MM.1S (cell line): ENCODE measurements around the gene DIPK1B.

Source experiments
- DNase-seq: peaks from one replicate; pipeline ENCODE4 v3.0.0-alpha.2; 2015
- H2AFZ ChIP-seq: fragments of 300-600 bp; sonication (generic); 2 replicates; pipeline ENCODE4 v1.6.0; 2016; ENCODE audit warnings: antibody characterized with exemption, low read length
- H3F3A ChIP-seq: fragments of 300-600 bp; sonication (generic); 2 replicates; pipeline ENCODE4 v1.6.1; 2016; ENCODE audit warnings: mild to moderate bottlenecking, antibody characterized with exemption, low read length, moderate library complexity, mixed read lengths; ENCODE audit not compliant: insufficient read depth
- H3K27ac ChIP-seq: fragments of 300-600 bp; sonication (generic); 2 replicates; pipeline ENCODE4 v1.5.1; 2016; ENCODE audit warnings: mild to moderate bottlenecking, low read length
- H3K27me3 ChIP-seq: fragments of 300-600 bp; sonication (generic); replicated peaks from 2 replicates; pipeline ENCODE4 v1.6.0; 2016; ENCODE audit warnings: low read length; ENCODE audit not compliant: insufficient read depth
- H3K36me3 ChIP-seq: fragments of 300-600 bp; sonication (generic); replicated peaks from 2 replicates; pipeline ENCODE4 v1.6.1; 2016; ENCODE audit warnings: mild to moderate bottlenecking, low read length, mixed read lengths; ENCODE audit not compliant: insufficient read depth
- H3K4me1 ChIP-seq: fragments of 300-600 bp; sonication (generic); 2 replicates; pipeline ENCODE4 v1.6.1; 2016; ENCODE audit warnings: low read length, mixed read lengths
- H3K4me2 ChIP-seq: fragments of 300-600 bp; sonication (generic); 2 replicates; pipeline ENCODE4 v1.6.0; 2016; ENCODE audit warnings: low read depth, low read length
- H3K4me3 ChIP-seq: fragments of 300-600 bp; sonication (generic); 2 replicates; pipeline ENCODE4 v1.5.1; 2016; ENCODE audit warnings: low read length, mixed read lengths
- H3K79me2 ChIP-seq: fragments of 300-600 bp; sonication (generic); 2 replicates; pipeline ENCODE4 v1.6.1; 2016; ENCODE audit warnings: mixed run types, low read length, mixed read lengths
- H3K9ac ChIP-seq: fragments of 300-600 bp; sonication (generic); 2 replicates; pipeline ENCODE4 v1.6.1; 2016; ENCODE audit warnings: low read length, mixed read lengths
- H3K9me2 ChIP-seq: fragments of 300-600 bp; sonication (generic); replicated peaks from 2 replicates; pipeline ENCODE4 v1.6.1; 2016; ENCODE audit warnings: mild to moderate bottlenecking, low read length, mixed read lengths; ENCODE audit not compliant: insufficient read depth
- H3K9me3 ChIP-seq: fragments of 300-600 bp; sonication (generic); replicated peaks from 2 replicates; pipeline ENCODE4 v1.6.1; 2016; ENCODE audit warnings: mild to moderate bottlenecking, low read length, mixed read lengths; ENCODE audit not compliant: insufficient read depth
- H4K20me1 ChIP-seq: fragments of 300-600 bp; sonication (generic); 2 replicates; pipeline ENCODE4 v1.6.1; 2016; ENCODE audit warnings: mild to moderate bottlenecking, low read length, moderate library complexity, mixed read lengths; ENCODE audit not compliant: insufficient read depth
- CTCF ChIP-seq: fragments of 300-600 bp; sonication (generic); IDR thresholded peaks from 2 replicates; pipeline ENCODE4 v1.5.1; 2016; ENCODE audit warnings: antibody characterized with exemption, low read length, mixed read lengths
- EZH2 ChIP-seq: fragments of 300-600 bp; sonication (generic); optimal IDR thresholded peaks from 2 replicates; pipeline ENCODE3; 2017; ENCODE audit warnings: low read depth, mild to moderate bottlenecking, antibody characterized with exemption, low read length, mixed read lengths
- EZH2phosphoT487 ChIP-seq: fragments of 300-600 bp; sonication (generic); IDR thresholded peaks from 2 replicates; pipeline ENCODE4 v1.6.1; 2018; ENCODE audit warnings: antibody characterized with exemption, low read length

The DIPK1B gene

GRCh38 chr9:136746155-136746490, 33.8 kb downstream of the DIPK1B start:
- Histone ChIP-seq H3K9me3 (no peaks in the 10 kb centered on the region), H3K4me3 (no peak overlapping the region), H3K9ac (no peak overlapping the region), H3K9me2 (no peaks in the 10 kb centered on the region), H3F3A (no peaks in the 10 kb centered on the region), H3K27me3 (peaks cover 96% of the 10 kb centered on the region), H3K36me3 (no peaks in the 10 kb centered on the region), H3K79me2 (no peaks in the 10 kb centered on the region), H3K4me2 (no peak overlapping the region), H3K4me1 (no peaks in the 10 kb centered on the region), H2AFZ (no peak overlapping the region), H4K20me1 (no peaks in the 10 kb centered on the region), H3K27ac (no peak overlapping the region)
- DNase-seq, result no peak
- TF ChIP-seq EZH2phosphoT487 (no peak), EZH2 (no peak), CTCF (no peak)

- Histone ChIP-seq H3F3A (no peaks in the 10 kb centered on the region), H3K36me3 (no peaks in the 10 kb centered on the region), H4K20me1 (no peaks in the 10 kb centered on the region), H3K9me3 (no peaks in the 10 kb centered on the region), H3K4me1 (no peaks in the 10 kb centered on the region), H3K9ac (no peak overlapping the region), H3K4me2 (no peak overlapping the region), H3K27me3 (peaks cover 96% of the 10 kb centered on the region), H3K9me2 (no peaks in the 10 kb centered on the region), H3K27ac (no peak overlapping the region), H3K4me3 (no peak overlapping the region), H2AFZ (no peak overlapping the region), H3K79me2 (no peaks in the 10 kb centered on the region)
- no peak for TF ChIP-seq CTCF
- TF ChIP-seq EZH2, result peak; percentile 49
- DNase-seq, result no peak
Observed at GRCh38 chr9:136746621-136747020, 34.2 kb downstream of the DIPK1B start.

- Histone ChIP-seq H4K20me1 (no peaks in the 10 kb centered on the region), H3K27me3 (peaks cover 96% of the 10 kb centered on the region), H3K36me3 (no peaks in the 10 kb centered on the region), H3K27ac (no peak overlapping the region), H3K4me2 (no peak overlapping the region), H3K9me3 (no peaks in the 10 kb centered on the region), H3K9me2 (no peaks in the 10 kb centered on the region), H3K9ac (no peak overlapping the region), H3K79me2 (no peaks in the 10 kb centered on the region), H3F3A (no peaks in the 10 kb centered on the region), H3K4me1 (no peaks in the 10 kb centered on the region), H2AFZ (no peak overlapping the region), H3K4me3 (no peak overlapping the region)
- DNase-seq, result no peak
- no peak for TF ChIP-seq CTCF
- TF ChIP-seq EZH2, result no peak
- TF ChIP-seq EZH2phosphoT487, result no peak
Observed at GRCh38 chr9:136747161-136748060, 35.0 kb downstream of the DIPK1B start.
